ENCODE data around the gene GAA.
"Not testable (repeated sequence)": the region's sequence is repeated elsewhere in the genome, so short reads cannot be mapped to it uniquely, and the experiment has no call there.

The GAA gene

DNA sequence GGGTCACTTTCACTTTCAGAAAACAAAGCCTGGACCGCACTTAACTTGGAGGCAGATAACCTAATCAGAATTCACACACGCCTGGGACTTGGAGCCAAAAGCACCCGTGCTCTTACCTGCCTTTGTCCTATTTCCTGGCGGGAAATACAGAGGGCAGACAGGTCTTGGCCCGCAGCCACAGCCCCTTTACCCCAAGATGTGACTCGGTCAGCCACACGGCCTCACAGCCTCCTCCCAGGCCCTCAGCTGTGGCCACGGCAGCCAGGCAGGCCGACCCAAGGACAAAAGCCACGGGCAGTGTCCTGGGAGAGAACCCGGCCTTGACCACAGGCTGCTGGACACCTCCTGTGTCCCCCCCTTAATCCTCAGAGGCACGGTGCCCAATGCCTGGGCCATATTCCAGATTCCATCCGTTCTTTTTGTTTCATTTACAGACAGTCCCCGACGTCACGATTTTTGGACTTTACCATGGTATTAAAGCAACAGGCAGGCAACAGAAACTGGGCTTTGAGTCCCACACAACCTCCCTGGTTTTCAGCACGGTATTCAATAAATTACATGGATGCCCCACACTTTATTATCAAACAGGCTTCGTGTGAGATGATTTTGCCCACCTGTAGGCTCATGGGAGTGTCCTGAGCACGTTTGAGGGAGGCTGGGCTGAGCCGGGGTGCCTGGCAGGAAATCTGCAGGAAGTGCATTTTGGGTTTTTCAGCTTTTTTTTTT lies 30.1 kb upstream of the GAA start:
- ATAC-seq (no peak), DNase-seq (no peak)
- H3K27me3 Mint-ChIP-seq, result no peaks in the 10 kb centered on the region
- H3K4me1 Mint-ChIP-seq, result no peaks in the 10 kb centered on the region
- no peak overlapping the region for H3K4me3 Mint-ChIP-seq
- H3K27ac Mint-ChIP-seq, result no peak overlapping the region
- no peaks in the 10 kb centered on the region for H3K9me3 Mint-ChIP-seq

DNA sequence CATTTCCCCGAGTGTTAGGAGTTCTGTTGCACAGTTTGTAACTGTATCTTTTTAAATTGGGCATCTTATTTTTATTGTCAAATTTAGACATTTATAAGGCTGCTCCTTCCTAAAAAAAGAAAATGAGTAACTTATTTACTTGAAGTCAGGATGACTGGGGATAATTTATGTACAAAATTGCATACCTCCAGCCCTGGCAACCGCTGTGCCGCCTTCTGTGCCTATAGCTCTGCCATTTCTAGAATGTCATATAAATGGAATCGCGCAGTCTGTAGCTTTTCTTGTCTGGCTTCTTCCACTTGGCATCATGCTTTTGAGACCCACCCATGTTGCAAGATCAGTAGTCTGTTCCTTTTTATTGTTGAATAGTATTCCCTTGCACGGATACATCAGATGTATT lies 29.0 kb upstream of the GAA start:
- DNase-seq, result no peak
- no peak for ATAC-seq
- Mint-ChIP-seq H3K4me3 (no peak overlapping the region), H3K9me3 (no peaks in the 10 kb centered on the region), H3K4me1 (no peaks in the 10 kb centered on the region), H3K27me3 (peaks cover under 1% of the 10 kb centered on the region), H3K27ac (no peak overlapping the region)

DNA sequence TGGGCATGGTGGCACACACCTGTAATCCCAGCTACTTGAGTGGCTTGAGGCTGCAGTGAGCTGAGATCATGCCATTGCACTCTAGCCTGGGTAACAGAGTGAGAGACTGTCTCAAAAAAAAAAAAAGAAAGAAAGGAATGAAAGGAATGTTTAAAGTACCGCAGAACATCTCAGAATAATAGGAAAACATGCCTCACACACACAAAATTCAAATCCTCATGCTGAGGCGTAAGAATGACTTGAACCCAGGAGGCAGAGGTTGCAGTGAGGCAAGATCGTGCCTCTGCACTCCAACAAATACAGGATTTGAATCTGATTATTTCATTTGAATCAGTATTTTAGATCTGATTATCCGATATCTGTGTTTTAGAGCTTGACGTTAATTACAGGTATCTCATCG lies 21.3 kb upstream of the GAA start:
- no peak for DNase-seq
- no peak overlapping the region for H3K4me3 Mint-ChIP-seq
- no peak overlapping the region for H3K27ac Mint-ChIP-seq
- H3K27me3 Mint-ChIP-seq, result peaks cover 10% of the 10 kb centered on the region
- peaks cover 8% of the 10 kb centered on the region for H3K4me1 Mint-ChIP-seq
- no peak for ATAC-seq
- no peaks in the 10 kb centered on the region for H3K9me3 Mint-ChIP-seq

DNA sequence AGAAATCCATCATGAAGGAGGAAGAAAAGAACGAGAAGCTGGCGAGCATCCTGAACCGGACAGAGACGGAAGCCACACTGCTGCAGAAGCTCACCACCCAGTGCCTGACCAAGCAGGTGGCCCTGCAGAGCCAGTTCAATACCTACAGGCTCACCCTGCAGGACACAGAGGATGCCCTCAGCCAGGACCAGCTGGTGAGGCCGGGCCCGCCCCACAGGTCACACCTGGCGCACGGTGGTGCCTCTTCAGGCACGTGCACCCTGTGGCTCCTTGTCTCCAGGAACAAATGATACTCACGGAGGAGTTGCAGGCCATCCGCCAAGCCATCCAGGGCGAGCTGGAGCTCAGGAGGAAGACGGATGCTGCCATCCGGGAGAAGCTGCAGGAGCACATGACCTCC lies 19.8 kb upstream of the GAA start:
- no peak for ATAC-seq
- H3K4me3 Mint-ChIP-seq, result no peak overlapping the region
- H3K9me3 Mint-ChIP-seq, result no peaks in the 10 kb centered on the region
- peaks cover 10% of the 10 kb centered on the region for H3K27me3 Mint-ChIP-seq
- H3K27ac Mint-ChIP-seq, result peak overlapping the region in 1 of 2 donors; percentile 91
- peaks cover 8% of the 10 kb centered on the region for H3K4me1 Mint-ChIP-seq
- DNase-seq, result no peak

DNA sequence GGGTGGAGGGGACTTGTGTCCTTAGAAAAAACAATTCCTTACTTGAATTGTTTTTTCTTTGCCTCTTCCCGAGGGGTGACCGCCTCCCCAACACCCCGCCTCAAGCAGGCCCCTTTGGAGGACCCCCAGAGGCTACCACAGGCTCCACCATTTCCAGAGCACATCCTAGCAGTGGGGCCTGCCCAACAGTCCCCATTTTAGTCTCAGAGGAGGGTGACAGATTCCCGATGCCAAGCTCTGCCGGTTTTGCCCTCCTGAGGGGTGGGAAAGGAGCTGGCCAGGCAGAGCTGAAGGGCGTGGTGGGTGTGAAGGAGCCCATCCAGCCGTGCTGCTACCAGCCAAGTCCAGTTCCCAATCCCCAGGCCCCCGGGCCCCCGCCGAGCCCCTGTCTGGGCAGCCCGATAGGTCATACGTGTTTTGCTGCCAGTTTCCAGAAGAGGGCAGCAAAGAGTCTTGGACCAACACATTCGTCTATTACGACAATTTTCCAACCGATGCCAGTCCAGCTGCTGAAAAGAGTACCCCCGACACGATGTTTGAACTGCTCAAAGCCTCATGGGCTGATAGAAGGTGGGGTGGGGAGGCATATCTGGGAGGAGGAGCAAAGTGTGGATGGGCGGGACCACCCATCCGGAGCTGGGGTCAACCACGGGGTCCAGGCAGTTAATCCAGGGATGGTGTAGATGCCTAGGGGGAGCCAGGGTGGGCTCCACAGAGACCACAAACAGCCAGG lies 18.8 kb upstream of the GAA start:
- Mint-ChIP-seq H3K4me1 (peaks cover 8% of the 10 kb centered on the region), H3K9me3 (no peaks in the 10 kb centered on the region), H3K4me3 (peak overlapping the region; percentile 14 to 45), H3K27me3 (peaks cover 8% of the 10 kb centered on the region), H3K27ac (peak overlapping the region in 1 of 2 donors; percentile 54)
- peak; percentile 60 to 66 for DNase-seq
- peak; percentile 77 for ATAC-seq

DNA sequence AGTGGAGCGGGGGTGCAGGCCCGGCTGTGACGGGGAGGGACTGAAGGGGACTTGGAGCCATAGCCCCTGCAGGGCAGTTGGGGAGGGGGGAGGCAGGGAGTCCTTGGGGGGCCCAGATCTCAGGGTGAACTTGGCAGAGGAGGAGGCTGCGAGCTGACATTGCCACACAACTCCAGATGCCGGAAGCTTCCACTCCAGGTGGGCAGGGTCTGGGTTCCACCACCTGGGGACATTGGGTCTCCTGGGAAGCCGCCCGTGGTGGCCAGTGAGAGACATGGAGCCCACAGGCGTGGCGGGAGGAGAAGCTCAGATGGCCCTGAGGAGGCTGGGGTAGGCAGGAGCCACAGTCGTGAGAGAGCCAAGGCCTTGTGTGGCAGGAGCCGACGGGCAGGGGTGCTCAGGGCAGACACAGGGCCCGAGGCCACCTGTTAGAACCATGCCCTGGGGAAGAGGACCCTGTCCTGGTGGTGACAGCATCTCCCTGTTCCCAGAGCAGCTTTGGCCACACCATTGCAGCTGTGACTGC lies 18.2 kb upstream of the GAA start:
- peak overlapping the region in 1 of 2 donors; percentile 54 for H3K27ac Mint-ChIP-seq
- ATAC-seq (no peak), DNase-seq (no peak)
- peaks cover 8% of the 10 kb centered on the region for H3K4me1 Mint-ChIP-seq
- no peak overlapping the region for H3K4me3 Mint-ChIP-seq
- no peaks in the 10 kb centered on the region for H3K9me3 Mint-ChIP-seq
- H3K27me3 Mint-ChIP-seq, result peaks cover 2% of the 10 kb centered on the region

DNA sequence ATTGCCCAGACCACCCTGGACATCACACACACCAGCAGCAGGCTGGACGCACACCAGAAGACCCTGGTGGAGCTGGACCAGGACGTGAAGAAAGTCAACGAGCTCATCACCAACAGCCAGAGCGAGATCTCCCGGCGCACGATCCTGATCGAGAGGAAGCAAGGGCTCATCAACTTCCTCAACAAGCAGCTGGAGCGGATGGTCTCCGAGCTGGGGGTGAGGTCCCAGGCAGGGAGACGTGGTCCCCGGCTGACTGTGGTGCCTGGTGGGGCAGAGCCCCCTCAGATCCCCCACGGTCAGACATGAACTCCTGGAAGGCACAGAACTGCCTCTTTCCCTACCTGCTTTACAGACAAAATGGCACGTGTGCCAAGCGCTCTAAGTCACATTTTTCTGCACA lies 16.6 kb upstream of the GAA start:
- H3K9me3 Mint-ChIP-seq, result no peaks in the 10 kb centered on the region
- H3K27me3 Mint-ChIP-seq, result no peaks in the 10 kb centered on the region
- H3K27ac Mint-ChIP-seq, result no peak overlapping the region
- ATAC-seq, result no peak
- no peak overlapping the region for H3K4me3 Mint-ChIP-seq
- no peak for DNase-seq
- peaks cover 8% of the 10 kb centered on the region for H3K4me1 Mint-ChIP-seq

DNA sequence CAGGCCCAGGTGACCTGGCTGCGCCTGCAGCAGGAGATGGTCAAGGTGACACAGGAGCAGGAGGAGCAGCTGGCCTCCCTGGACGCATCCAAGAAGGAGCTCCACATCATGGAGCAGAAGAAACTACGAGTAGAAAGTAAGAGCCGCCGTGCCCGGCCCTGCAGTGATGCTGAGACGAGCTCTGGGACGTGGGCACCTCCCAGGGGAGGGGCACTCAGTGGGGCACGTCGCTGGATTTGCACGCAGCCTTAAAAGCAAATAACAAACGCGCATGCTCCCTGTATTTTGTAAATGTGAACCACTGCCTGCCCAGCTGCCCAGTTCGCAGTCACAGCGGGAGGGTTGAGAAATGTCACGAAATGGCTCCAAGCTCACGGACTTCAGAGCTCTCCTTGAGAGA lies 15.3 kb upstream of the GAA start:
- H3K4me1 Mint-ChIP-seq, result peaks cover 8% of the 10 kb centered on the region
- DNase-seq (no peak), ATAC-seq (no peak)
- no peak overlapping the region for H3K4me3 Mint-ChIP-seq
- H3K27ac Mint-ChIP-seq, result no peak overlapping the region
- H3K27me3 Mint-ChIP-seq, result no peaks in the 10 kb centered on the region
- no peaks in the 10 kb centered on the region for H3K9me3 Mint-ChIP-seq

DNA sequence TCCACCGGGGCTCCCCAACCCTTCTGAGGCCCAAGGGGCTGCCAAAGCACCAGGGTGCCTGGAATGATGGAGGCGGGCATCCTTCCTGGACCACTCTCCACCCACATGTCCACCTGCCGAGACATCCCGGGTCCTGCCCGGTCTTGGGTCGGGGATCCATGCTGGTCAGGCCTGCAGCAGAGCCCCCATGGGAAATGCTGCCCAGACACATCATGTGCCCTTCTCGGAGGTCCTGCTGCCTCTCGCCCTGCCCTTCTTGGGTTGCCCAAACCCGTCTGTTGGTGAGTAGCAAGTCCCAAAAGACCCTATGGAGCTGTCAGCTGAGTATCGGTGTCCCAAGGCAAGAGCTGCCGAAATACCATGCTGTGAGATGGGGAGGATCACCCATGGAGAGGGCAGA lies 14.8 kb upstream of the GAA start:
- H3K4me1 Mint-ChIP-seq, result peaks cover 8% of the 10 kb centered on the region
- no peak overlapping the region for H3K4me3 Mint-ChIP-seq
- H3K27ac Mint-ChIP-seq, result no peak overlapping the region
- DNase-seq, result no peak
- H3K9me3 Mint-ChIP-seq, result no peaks in the 10 kb centered on the region
- H3K27me3 Mint-ChIP-seq, result no peaks in the 10 kb centered on the region
- ATAC-seq, result no peak

- no peaks in the 10 kb centered on the region for H3K9me3 Mint-ChIP-seq
- ATAC-seq (no peak), DNase-seq (no peak)
- peaks cover 5% of the 10 kb centered on the region for H3K4me1 Mint-ChIP-seq
- H3K27me3 Mint-ChIP-seq, result no peaks in the 10 kb centered on the region
- H3K27ac Mint-ChIP-seq, result peak overlapping the region in 1 of 2 donors; percentile 59
- no peak overlapping the region for H3K4me3 Mint-ChIP-seq
Measured at GRCh38 chr17:80087346-80088265, 13.8 kb upstream of the GAA start.

GRCh38 chr17:80089762-80090161 lies 11.6 kb upstream of the GAA start:
- H3K27ac Mint-ChIP-seq, result no peak overlapping the region
- no peak for DNase-seq
- no peaks in the 10 kb centered on the region for H3K27me3 Mint-ChIP-seq
- no peak overlapping the region for H3K4me3 Mint-ChIP-seq
- H3K4me1 Mint-ChIP-seq, result no peaks in the 10 kb centered on the region
- ATAC-seq, result no peak
- no peaks in the 10 kb centered on the region for H3K9me3 Mint-ChIP-seq

DNA sequence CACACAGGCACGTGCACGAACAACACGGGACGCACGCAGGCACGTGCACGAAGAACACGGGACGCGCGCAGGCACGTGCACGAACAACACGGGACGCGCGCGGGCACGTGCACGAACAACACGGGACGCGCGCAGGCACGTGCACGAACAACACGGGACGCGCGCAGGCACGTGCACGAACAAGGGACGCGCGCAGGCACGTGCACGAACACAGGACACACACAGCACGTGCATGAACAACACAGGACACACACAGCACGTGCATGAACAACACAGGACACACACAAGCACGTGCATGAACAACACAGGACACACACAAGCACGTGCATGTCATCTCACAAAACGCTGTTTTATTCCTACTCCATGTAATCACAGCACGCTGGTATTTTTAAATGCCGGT lies 11.2 kb upstream of the GAA start:
- not testable (repeated sequence) for H3K4me3 Mint-ChIP-seq, H3K4me1 Mint-ChIP-seq, DNase-seq, H3K27ac Mint-ChIP-seq, H3K9me3 Mint-ChIP-seq, ATAC-seq, H3K27me3 Mint-ChIP-seq

GRCh38 chr17:80091376-80091775 lies 10.0 kb upstream of the GAA start:
- Mint-ChIP-seq H3K4me1 (no peaks in the 10 kb centered on the region), H3K4me3 (no peak overlapping the region), H3K27me3 (no peaks in the 10 kb centered on the region), H3K27ac (no peak overlapping the region), H3K9me3 (no peaks in the 10 kb centered on the region)
- no peak for DNase-seq
- no peak for ATAC-seq

GRCh38 chr17:80092959-80093358 lies 8.4 kb upstream of the GAA start:
- H3K27ac Mint-ChIP-seq, result no peak overlapping the region
- no peak for DNase-seq
- no peak overlapping the region for H3K4me3 Mint-ChIP-seq
- no peaks in the 10 kb centered on the region for H3K9me3 Mint-ChIP-seq
- no peaks in the 10 kb centered on the region for H3K4me1 Mint-ChIP-seq
- no peak for ATAC-seq
- no peaks in the 10 kb centered on the region for H3K27me3 Mint-ChIP-seq

- no peak overlapping the region for H3K27ac Mint-ChIP-seq
- DNase-seq (no peak), ATAC-seq (no peak)
- H3K9me3 Mint-ChIP-seq, result no peaks in the 10 kb centered on the region
- no peaks in the 10 kb centered on the region for H3K27me3 Mint-ChIP-seq
- H3K4me3 Mint-ChIP-seq, result no peak overlapping the region
- H3K4me1 Mint-ChIP-seq, result peaks cover 10% of the 10 kb centered on the region
Measured at GRCh38 chr17:80095038-80095843, 6.1 kb upstream of the GAA start.

All from stimulated activated naive CD8-positive, alpha-beta T cell treated with anti-CD3 and anti-CD28 coated beads, Interleukin-15, amount 100 ng/mL, for 72 hours (primary cell).